ENCODE measurements around the gene PMVK. TPM values are rescaled to one million over a fixed set of nuclear protein-coding genes. Genes with fewer than 3 reads are reported as not detected.

The PMVK gene
- total and polyA plus RNA-seq, 2 of the 4 experiments (the other 2 are of a cell fraction), result 9.0 to 28.1 TPM

DNA sequence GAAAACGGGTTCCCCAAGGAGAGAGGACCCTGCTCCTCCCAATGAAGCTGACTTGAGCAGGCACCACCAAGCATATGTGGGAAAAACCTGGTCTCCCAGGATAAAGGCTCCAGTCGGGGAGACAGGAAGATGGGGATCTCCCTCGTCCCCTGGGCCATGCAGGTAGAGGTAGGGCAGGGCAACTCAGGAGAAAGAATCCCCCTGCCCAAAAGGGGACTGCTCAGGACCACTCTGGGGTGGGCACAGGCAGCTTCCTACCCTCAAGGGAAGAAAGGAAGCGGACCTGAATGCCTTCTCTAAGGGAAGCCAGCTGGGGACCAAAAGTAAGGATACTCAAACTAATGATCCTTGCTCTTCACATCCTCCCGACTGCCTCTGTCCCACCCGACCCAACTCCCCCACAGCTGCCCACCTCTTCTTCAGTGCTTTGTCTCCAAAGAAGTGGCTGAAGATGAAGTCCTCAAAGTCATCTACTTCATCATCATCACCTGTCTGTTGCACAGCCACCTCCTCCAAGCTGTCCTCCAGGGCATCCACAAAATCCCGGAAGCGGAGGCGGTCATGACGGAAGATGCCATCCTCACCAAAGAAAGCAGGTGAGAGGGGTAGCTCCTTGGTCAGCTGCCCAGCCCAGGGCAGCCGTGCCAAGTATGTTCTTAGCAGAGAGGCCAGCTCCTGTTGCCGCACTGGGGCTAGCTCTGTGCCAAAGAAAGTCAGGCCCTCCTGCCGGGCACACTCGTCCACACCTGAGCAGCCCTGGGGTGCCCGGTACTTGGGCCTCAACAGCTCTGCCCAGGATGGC is 8.8 kb upstream of the PMVK start:
- Histone ChIP-seq H3K79me1 (ENCODE audit: low read depth in 1 of 2, low read length in 2 of 2) (no peaks in the 10 kb centered on the region), H4K8ac (ENCODE audit: low read depth in 2 of 2, low read length in 2 of 2) (no peak overlapping the region), H2BK20ac (ENCODE audit: low read depth, low read length) (no peak overlapping the region), H3K27me3 (ENCODE audit: control insufficient read depth, insufficient read depth, low read length) (no peaks in the 10 kb centered on the region), H3K4ac (ENCODE audit: low read depth, low read length) (no peak overlapping the region), H2AK9ac (replicated peaks; ENCODE audit: low read depth, low read length, poor library complexity) (no peak overlapping the region), H3K9ac (ENCODE audit: low read depth, low read length) (no peak overlapping the region), H3K9me1 (ENCODE audit: insufficient read depth, low read length) (no peaks in the 10 kb centered on the region), H4K20me1 (ENCODE audit: insufficient read depth, low read length) (no peaks in the 10 kb centered on the region; the same call in 1 of the 2 replicates), H3K4me3 (ENCODE audit: insufficient read depth, low read depth, low read length) (no peak overlapping the region), H3K56ac (ENCODE audit: extremely low read depth, insufficient read depth, low read length) (no peak overlapping the region), H4K5ac (ENCODE audit: low read depth, low read length) (no peak overlapping the region), H2BK120ac (ENCODE audit: low read depth, low read length) (no peak overlapping the region), H3K18ac (ENCODE audit: low read depth, low read length) (no peak overlapping the region), H2BK5ac (ENCODE audit: low read depth, low read length, poor library complexity, severe bottlenecking) (no peak overlapping the region), H2AFZ (replicated peaks; ENCODE audit: low read length, poor library complexity) (no peak overlapping the region), H3K36me3 (ENCODE audit: control insufficient read depth, insufficient read depth, low read length) (peaks cover 36% of the 10 kb centered on the region), H3K23ac (ENCODE audit: low read depth, low read length) (no peak overlapping the region), H3K14ac (replicated peaks; ENCODE audit: low read depth, low read length) (no peak overlapping the region), H3K4me2 (ENCODE audit: low read depth, low read length) (no peak overlapping the region), H2AK5ac (ENCODE audit: low read depth, low read length) (no peak overlapping the region), H4K91ac (ENCODE audit: insufficient read depth, low read depth, low read length) (no peak overlapping the region), H3K9me3 (ENCODE audit: control insufficient read depth, insufficient read depth, low read length) (no peaks in the 10 kb centered on the region), H3K27ac (ENCODE audit: insufficient read depth, low read length) (no peak overlapping the region), H2BK15ac (ENCODE audit: low read depth, low read length) (no peak overlapping the region), H3K4me1 (ENCODE audit: control insufficient read depth, insufficient read depth, low read length) (no peaks in the 10 kb centered on the region; the same call in 1 of the 2 replicates)
- ChIA-PET POLR2A (ENCODE audit: unreplicated experiment) (interaction anchor here (0.5 kb wide), 1 partner anchor 387 kb away, joined by 8 read pairs; the partner anchor contains the start of gene UBE2Q1), CTCF (no interaction called here)
- TF ChIP-seq, protein P1, sequence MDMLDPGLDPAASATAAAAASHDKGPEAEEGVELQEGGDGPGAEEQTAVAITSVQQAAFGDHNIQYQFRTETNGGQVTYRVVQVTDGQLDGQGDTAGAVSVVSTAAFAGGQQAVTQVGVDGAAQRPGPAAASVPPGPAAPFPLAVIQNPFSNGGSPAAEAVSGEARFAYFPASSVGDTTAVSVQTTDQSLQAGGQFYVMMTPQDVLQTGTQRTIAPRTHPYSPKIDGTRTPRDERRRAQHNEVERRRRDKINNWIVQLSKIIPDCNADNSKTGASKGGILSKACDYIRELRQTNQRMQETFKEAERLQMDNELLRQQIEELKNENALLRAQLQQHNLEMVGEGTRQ (IDR thresholded peaks at IDR 0.05; ENCODE audit: low read depth, low read length), result no peak
- no peak for DNase-seq
- intact Hi-C loops (cut with micrococcal nuclease), result no loop called here
- BruUV-seq (replicated peaks), result TSS peak; percentile 81
- dilution Hi-C loops (cut with HindIII; ENCODE audit: low sequenced_read_pairs, unreplicated experiment), result no loop called here
- 74% methylated on average over 6 of the region's 15 CpGs; no CpG with 5 or more reads in 1 of the 2 experiments for WGBS, 2 experiments (ENCODE audit: extremely low coverage in 2 of 2, insufficient read length in 1 of 2)
- in situ Hi-C loops (cut with MboI; ENCODE audit: low sequenced_read_pairs), result no loop called here
- ATAC-seq (ENCODE audit: low read depth), result no peak

Measured in IMR-90 (cell line).